T-helper 1 cell treated with Interleukin-12 subunit alpha and Interleukin-12 subunit beta and Interleukin-4 antibody, amounts not matched to agents 30 μg/mL and 1 μg/mL, for 36 hours (primary cell): ENCODE results near the gene RGS6.
A peak's percentile ranks its signal among the peaks of the same experiment; 100 is the strongest.

Source experiments
- H3K27ac Mint-ChIP-seq: one replicate; pipeline ENCODE4 v1.8.0; 2021; ENCODE audit warnings: mild to moderate bottlenecking, mixed read lengths
- H3K27me3 Mint-ChIP-seq: one replicate; pipeline ENCODE4 v1.8.0; 2021; ENCODE audit warnings: low read depth, mixed read lengths
- H3K36me3 Mint-ChIP-seq: one replicate; pipeline ENCODE4 v1.8.0; 2021; ENCODE audit warnings: low read depth, mixed read lengths
- H3K4me1 Mint-ChIP-seq: one replicate; pipeline ENCODE4 v1.8.0; 2021; ENCODE audit warnings: low read depth, mixed read lengths
- H3K4me3 Mint-ChIP-seq: one replicate; pipeline ENCODE4 v1.8.0; 2021; ENCODE audit warnings: mild to moderate bottlenecking, moderate library complexity, mixed read lengths
- H3K9me3 Mint-ChIP-seq: one replicate; pipeline ENCODE4 v1.8.0; 2021; ENCODE audit warnings: mixed read lengths

Gene RGS6

DNA sequence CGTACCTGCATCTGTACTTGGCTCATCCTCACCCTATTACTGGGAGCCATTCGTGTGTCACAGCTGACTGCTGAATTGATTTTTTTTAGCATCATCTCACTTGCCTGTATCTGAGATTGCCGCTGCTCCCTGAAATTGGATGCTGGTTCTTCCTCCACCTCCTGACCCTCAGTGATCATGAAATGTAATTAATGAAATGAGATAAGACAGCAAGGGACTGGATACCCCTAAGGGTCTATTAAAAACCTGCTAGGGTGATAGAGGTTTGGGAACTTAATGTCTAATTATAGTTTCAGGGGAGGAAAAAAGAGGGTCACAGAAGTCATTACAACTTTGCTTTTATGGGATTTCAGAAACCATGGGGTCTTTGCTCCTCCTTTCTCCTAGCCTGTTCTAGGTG is 551.1 kb downstream of the RGS6 start:
- Mint-ChIP-seq H3K4me3 (no peak overlapping the region), H3K4me1 (peaks cover 52% of the 10 kb centered on the region), H3K27ac (peak overlapping the region; percentile 37), H3K9me3 (peaks cover 54% of the 10 kb centered on the region), H3K27me3 (no peaks in the 10 kb centered on the region), H3K36me3 (peaks cover 47% of the 10 kb centered on the region)

DNA sequence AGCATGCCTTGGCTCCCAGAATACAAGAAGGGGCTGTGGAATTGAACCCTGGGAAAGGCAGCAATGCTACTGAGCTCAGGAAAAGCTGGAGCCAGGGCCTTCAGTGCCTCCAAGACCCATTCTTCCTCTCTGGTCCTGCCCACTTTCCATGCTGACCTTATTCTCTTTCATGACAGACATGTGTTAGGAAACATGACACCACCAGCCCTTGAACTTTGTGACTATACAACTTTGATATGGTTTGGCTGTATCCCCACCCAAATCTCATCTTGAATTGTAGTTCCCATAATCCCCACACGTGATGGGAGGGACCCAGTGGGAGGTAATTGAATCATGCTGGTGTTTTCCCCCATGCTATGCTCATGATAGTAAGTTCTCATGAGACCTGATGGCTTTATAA is 553.5 kb downstream of the RGS6 start:
- H3K27ac Mint-ChIP-seq = no peak overlapping the region
- no peak overlapping the region for H3K4me3 Mint-ChIP-seq
- peaks cover 65% of the 10 kb centered on the region for H3K36me3 Mint-ChIP-seq
- H3K27me3 Mint-ChIP-seq = no peaks in the 10 kb centered on the region
- peaks cover 30% of the 10 kb centered on the region for H3K4me1 Mint-ChIP-seq
- H3K9me3 Mint-ChIP-seq = peaks cover 76% of the 10 kb centered on the region

DNA sequence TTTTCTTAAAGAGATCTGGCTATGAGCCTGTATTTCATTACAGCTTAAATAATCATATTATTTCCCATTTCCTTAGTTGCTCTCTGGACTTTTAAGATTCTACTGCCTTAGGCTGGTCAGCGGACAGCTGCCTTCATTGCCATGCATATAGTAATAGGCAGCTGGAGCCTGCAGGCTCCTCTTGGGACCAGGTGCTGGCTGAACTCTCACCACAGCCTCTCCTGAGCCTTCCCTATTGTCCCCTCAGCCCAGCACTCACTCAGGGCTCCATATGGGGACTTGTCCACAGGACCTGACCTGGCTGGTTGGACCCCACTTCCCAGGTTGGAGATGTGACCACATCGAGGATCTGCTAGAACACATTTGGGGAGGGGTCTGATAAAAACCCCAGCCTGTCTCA is 556.3 kb downstream of the RGS6 start:
- Mint-ChIP-seq H3K27me3 (no peaks in the 10 kb centered on the region), H3K4me1 (peaks cover 7% of the 10 kb centered on the region), H3K36me3 (peaks cover 59% of the 10 kb centered on the region), H3K27ac (no peak overlapping the region), H3K4me3 (no peak overlapping the region), H3K9me3 (peaks cover 77% of the 10 kb centered on the region)

DNA sequence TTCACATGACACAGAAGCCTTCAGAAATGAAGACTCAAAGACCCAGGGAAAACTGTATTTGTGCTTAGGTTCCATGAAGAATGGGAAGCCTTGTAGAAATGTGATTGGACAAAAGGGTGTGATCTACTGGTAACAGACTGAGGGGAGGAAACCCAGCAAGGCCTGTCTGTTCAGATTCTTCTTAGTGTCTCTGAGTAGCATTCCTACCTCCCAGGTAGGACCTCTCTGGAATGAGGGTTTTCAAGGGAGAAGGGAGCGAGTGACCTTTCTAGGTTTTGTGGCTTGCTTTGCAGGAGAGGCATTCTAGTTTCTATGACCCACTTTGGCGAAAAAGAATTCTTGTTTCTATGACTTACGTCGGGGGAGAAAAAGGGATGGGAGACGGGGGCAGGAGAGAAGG is 560.0 kb downstream of the RGS6 start:
- Mint-ChIP-seq H3K4me1 (no peaks in the 10 kb centered on the region), H3K36me3 (peaks cover 51% of the 10 kb centered on the region), H3K27ac (no peak overlapping the region)

DNA sequence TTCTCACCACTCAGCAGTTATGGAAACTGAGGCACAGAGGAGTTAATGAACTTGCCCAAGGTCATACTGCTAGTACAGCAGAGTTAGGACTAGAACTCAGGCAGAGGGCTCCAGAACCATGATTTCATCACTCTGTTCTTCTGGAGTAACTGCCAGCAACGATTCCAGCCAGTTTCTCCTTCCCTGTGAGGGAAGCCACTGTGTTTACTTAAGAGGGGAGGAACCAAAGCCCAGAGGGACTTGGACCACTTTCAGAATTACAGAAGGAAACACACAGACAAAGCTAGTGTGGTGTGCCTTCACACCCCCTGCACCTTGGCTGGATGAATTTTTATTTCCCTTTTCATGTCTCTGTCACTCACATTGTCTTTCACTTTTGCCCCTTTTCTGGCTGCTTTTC is 563.4 kb downstream of the RGS6 start:
- peaks cover 6% of the 10 kb centered on the region for H3K4me1 Mint-ChIP-seq
- peaks cover 39% of the 10 kb centered on the region for H3K36me3 Mint-ChIP-seq
- H3K27ac Mint-ChIP-seq = no peak overlapping the region
- H3K27me3 Mint-ChIP-seq = peaks cover 27% of the 10 kb centered on the region
- H3K4me3 Mint-ChIP-seq = no peak overlapping the region
- H3K9me3 Mint-ChIP-seq = peaks cover 38% of the 10 kb centered on the region

More for the DNA sequence above, 560.0 kb downstream of the RGS6 start:
- no peak overlapping the region for H3K4me3 Mint-ChIP-seq
- peaks cover 70% of the 10 kb centered on the region for H3K9me3 Mint-ChIP-seq
- peaks cover 24% of the 10 kb centered on the region for H3K27me3 Mint-ChIP-seq

DNA sequence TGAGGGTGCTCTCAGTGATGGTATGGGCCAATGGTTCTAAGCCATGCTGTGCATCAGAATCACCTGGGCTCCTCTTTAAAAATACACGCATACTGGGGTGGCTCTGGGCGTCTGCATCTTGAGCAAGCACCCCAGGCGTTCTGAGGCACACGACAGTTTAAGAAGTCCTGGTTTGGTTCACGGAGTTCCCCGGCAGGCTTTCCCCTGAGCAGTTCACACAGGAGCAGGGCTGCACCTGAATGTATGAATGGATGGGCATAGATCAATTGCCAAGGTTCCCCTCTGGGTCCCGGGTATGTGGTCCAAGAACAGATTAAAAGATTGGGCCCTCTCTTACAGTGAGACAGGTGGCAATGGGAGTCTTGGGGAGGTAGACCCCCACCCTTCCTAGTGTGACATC is 566.4 kb downstream of the RGS6 start:
- H3K4me3 Mint-ChIP-seq = no peak overlapping the region
- peaks cover 26% of the 10 kb centered on the region for H3K27me3 Mint-ChIP-seq
- H3K4me1 Mint-ChIP-seq = peaks cover 6% of the 10 kb centered on the region
- no peak overlapping the region for H3K27ac Mint-ChIP-seq
- H3K9me3 Mint-ChIP-seq = peaks cover 21% of the 10 kb centered on the region
- H3K36me3 Mint-ChIP-seq = peaks cover 33% of the 10 kb centered on the region

DNA sequence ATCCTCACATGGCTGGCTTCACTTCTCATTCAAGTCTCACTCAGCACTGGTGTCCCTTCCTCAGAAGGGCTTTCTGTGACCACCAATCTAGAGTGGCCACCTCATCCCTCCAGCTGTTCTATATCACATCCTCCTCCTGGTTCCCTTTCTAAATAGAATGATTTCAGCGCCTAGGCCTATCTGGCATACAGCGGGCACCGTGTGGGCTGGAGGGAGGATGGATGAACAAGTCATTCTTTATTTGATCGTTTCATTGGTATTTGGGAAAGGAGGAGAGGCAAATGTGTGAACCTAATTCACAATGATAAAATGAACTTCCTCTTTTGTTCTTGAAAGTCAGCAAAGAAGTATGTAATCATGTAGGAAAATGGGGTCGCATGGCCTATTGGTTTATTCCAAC is 567.5 kb downstream of the RGS6 start:
- H3K27ac Mint-ChIP-seq = no peak overlapping the region

DNA sequence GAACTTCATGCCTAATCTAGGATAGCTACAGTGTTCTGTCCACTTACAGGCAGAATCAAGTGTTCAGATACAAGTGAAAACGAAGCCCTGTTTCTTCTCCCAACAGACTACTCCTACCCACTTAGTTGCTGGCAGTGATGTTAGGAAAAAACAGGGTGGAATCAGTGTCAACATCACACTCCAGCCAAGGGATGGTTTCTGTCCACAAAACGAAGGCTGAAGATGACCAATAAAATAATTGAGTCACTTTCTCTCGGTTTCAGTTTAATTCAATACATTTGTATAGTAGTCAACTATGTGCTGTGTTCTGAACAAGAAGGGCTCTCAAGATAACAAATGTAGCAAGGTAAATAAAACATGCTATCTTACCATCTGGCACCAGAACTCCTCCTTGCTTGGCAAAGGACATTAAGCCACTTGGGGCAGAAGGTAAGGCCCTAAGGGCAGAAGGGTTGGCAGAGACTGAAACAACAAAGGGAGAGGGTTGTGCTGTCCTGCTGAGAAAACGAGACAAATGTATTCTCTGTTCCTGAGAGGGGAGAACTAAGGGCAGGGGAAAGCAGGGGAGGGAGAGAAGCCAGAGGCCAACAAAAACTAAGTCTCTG is 568.1 kb downstream of the RGS6 start:
- Mint-ChIP-seq H3K4me1 (peaks cover 10% of the 10 kb centered on the region), H3K36me3 (peaks cover 28% of the 10 kb centered on the region), H3K27me3 (peaks cover 12% of the 10 kb centered on the region), H3K9me3 (peaks cover 6% of the 10 kb centered on the region), H3K27ac (no peak overlapping the region), H3K4me3 (no peak overlapping the region)

More for the DNA sequence above, 567.5 kb downstream of the RGS6 start:
- peaks cover 10% of the 10 kb centered on the region for H3K4me1 Mint-ChIP-seq
- H3K27me3 Mint-ChIP-seq = peaks cover 18% of the 10 kb centered on the region
- H3K36me3 Mint-ChIP-seq = peaks cover 32% of the 10 kb centered on the region
- no peak overlapping the region for H3K4me3 Mint-ChIP-seq
- H3K9me3 Mint-ChIP-seq = peaks cover 12% of the 10 kb centered on the region

DNA sequence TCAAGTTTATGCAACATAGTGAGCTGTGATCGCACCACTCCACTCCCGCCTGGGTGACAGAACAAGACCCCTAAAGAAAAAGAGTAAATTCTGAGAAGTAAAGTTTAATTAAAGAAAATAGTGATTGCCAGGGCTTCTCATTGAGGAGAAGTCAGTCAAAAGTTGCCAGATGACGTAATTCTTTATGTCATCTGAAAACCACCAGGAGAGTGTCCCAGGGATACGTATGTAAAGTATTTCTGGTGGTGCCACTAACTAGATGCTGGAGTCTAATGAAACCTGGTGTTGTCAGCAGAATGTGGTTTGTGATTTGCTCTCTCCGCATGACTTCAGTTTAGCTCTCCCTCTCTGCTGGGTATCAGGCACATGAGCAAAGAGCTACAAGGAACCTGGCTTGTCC is 569.2 kb downstream of the RGS6 start:
- H3K27ac Mint-ChIP-seq = no peak overlapping the region
- H3K27me3 Mint-ChIP-seq = peaks cover 7% of the 10 kb centered on the region
- H3K9me3 Mint-ChIP-seq = no peaks in the 10 kb centered on the region
- peaks cover 25% of the 10 kb centered on the region for H3K36me3 Mint-ChIP-seq
- no peak overlapping the region for H3K4me3 Mint-ChIP-seq
- peaks cover 11% of the 10 kb centered on the region for H3K4me1 Mint-ChIP-seq

DNA sequence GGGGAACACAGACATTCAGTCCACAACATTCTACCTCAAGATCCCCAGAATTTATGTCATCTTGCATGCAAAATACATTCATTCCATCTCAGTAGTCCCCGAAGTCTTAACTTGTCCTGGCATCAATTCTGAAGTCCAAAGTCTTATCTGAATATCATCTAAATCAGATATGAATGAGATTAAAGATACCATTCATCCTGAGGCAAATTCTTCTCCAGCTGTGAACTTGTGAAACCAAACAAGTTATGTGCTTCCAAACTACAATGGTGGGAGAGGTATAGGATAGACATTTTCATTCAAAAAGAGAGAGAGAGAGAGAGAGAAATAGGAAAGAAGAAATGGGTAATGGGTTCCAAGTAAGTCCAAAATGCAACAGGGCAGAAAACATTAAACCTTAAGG is 571.0 kb downstream of the RGS6 start:
- Mint-ChIP-seq H3K27me3 (peaks cover 3% of the 10 kb centered on the region), H3K4me3 (no peak overlapping the region), H3K9me3 (no peaks in the 10 kb centered on the region), H3K36me3 (peaks cover 28% of the 10 kb centered on the region), H3K27ac (no peak overlapping the region), H3K4me1 (peaks cover 11% of the 10 kb centered on the region)

DNA sequence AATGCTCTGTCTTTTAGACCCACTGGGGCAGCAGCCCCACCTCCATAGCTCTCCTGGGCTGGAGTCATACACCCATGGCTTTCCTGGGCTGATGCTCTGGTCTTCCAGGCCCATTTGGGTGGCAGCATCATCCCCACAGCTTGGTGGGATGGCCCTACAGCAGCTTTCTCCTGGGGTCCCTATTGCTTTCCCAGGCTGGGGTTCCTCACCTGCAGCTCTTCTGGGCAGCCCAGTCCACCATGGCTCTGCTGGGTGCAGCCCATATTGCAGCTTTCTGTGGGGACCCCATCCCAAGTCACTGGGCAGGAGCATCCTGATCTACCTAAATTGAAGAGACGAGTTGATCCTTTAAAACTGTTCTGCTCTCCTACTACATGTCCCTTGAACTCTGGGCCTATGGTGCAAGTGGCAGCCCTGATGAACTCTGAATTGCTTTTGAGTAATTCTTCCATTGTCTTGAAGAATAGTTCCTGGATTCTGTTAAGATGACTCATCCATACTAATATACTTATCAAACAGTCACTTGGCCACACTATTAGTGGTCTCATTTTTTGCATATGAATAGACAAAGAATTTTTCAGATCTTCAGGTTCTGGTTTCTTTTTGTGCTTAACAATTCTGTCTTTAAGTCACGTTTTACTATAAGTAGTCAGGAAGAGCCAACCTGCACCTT is 571.6 kb downstream of the RGS6 start:
- Mint-ChIP-seq H3K27me3 (peaks cover 3% of the 10 kb centered on the region), H3K9me3 (no peaks in the 10 kb centered on the region), H3K4me3 (no peak overlapping the region), H3K27ac (no peak overlapping the region), H3K4me1 (peaks cover 11% of the 10 kb centered on the region), H3K36me3 (peaks cover 31% of the 10 kb centered on the region)

DNA sequence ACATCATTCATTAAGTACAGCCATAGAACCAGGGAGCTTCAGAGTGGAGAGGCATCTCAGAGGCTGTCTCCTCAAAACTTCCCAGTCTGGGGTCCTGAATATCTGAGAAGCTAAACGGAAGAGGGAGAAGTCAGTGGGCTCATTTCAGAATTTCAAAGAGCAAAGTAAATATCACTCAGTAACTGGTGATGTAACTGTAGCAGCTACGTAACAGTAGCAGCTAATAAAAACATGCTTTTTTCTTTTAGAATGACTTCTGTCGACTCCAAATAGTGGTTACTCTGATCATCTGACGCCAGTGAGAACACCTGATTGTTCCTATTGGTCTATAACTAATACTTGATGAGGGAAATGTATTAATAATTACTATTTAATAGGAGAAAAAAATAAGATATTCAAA is 578.3 kb downstream of the RGS6 start:
- H3K4me1 Mint-ChIP-seq = peaks cover 28% of the 10 kb centered on the region
- no peak overlapping the region for H3K4me3 Mint-ChIP-seq
- H3K27me3 Mint-ChIP-seq = peaks cover 11% of the 10 kb centered on the region

DNA sequence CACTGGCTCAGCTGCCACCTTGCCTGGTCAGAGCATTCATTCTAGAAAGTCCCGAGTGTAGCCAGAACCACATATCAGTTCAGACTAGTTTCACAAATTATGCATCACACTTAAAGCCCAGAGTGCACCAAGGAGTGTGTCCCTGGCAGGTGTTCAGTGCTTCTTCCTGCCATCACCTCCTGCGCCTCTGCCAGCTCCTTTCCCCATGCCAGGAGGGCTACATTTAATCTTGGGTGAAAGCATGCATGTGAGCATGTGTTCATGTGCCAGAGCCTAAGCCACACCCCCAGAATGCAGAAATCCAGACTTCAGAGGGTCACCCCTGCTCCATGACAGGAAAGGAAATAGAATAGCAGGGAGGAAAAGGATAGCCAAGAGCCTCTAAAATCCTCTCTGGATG is 580.1 kb downstream of the RGS6 start:
- Mint-ChIP-seq H3K9me3 (no peaks in the 10 kb centered on the region), H3K4me1 (peaks cover 37% of the 10 kb centered on the region), H3K27me3 (peaks cover 11% of the 10 kb centered on the region), H3K27ac (no peak overlapping the region), H3K4me3 (no peak overlapping the region), H3K36me3 (peaks cover 23% of the 10 kb centered on the region)

More for the DNA sequence above, 578.3 kb downstream of the RGS6 start:
- Mint-ChIP-seq H3K9me3 (no peaks in the 10 kb centered on the region), H3K27ac (no peak overlapping the region), H3K36me3 (peaks cover 27% of the 10 kb centered on the region)

DNA sequence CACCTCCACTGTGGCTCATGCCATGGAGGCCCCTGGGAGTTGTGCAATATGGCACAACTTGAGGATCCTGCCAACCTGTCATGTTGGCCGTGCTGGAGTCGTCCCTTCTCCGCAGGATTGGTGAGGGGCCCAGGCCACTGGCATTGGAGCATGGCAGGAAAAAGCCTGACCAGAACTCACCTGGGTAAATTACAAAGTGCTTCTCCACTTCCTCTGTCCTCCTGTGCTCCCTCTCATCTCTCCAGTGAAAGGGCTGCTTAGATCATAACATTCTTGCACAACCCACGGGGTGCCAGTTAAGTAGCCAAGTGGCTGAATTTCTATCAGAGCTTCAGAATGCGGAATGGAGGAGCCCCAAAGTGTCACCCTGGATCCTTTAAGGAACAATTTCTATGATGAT is 580.7 kb downstream of the RGS6 start:
- Mint-ChIP-seq H3K4me3 (no peak overlapping the region), H3K9me3 (no peaks in the 10 kb centered on the region), H3K36me3 (peaks cover 17% of the 10 kb centered on the region), H3K27me3 (peaks cover 11% of the 10 kb centered on the region), H3K4me1 (peaks cover 44% of the 10 kb centered on the region), H3K27ac (no peak overlapping the region)

DNA sequence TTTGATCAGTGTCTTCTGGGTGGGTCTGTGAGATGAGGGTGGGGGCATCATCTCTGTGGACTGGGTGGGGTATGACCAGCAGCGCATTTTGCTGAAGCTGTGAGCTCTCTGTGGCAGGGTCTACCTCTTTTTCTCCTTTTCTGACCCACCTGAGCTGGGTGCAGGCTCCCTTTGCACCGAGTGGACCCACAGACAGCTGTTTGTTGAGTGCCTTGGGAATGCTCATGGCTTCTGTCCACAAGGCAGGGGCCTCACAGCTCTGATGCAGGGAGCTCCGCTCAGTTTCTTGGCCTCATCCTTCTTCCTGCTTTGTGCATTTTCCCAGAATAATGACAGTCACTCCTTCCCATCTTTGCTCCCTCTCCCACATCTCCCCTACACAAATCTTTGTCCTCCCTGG is 581.1 kb downstream of the RGS6 start:
- H3K27me3 Mint-ChIP-seq = peaks cover 11% of the 10 kb centered on the region
- H3K9me3 Mint-ChIP-seq = no peaks in the 10 kb centered on the region
- H3K36me3 Mint-ChIP-seq = peaks cover 16% of the 10 kb centered on the region
- H3K27ac Mint-ChIP-seq = peak overlapping the region; percentile 33
- H3K4me3 Mint-ChIP-seq = no peak overlapping the region
- H3K4me1 Mint-ChIP-seq = peaks cover 48% of the 10 kb centered on the region
